UCSD-AML1 (cell line): ENCODE results near the gene NEGR1.

Source experiments
- DNase-seq: peaks from one replicate; lab custom pipeline; 2025; ENCODE audit not compliant: unreplicated experiment; lab: John Stamatoyannopoulos, UW

The NEGR1 gene

GRCh38 chr1:71647513-71648300, 634.6 kb downstream of the NEGR1 start:
- no peak for DNase-seq

DNA sequence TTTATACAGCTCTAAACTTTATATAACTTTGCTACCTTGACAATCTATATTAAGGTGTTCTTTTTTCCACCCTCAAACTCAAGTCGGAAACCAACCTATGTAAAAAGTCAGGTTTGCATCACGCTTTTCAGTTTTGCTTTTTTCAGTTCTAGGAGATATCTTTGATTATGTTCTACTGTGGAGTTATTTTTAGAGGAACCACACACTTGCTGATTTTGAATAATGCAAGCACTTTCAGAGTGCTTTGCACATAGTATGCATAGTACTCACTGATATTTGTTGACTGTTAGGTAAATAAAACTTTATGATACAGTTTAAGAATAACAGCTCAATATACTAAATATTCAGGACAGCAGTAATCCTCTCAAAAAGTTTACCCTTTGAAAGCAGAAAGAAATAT, 637.3 kb downstream of the NEGR1 start:
- DNase-seq = no peak

- no peak for DNase-seq
Measured at GRCh38 chr1:71641903-71642302, 640.4 kb downstream of the NEGR1 start.

DNA sequence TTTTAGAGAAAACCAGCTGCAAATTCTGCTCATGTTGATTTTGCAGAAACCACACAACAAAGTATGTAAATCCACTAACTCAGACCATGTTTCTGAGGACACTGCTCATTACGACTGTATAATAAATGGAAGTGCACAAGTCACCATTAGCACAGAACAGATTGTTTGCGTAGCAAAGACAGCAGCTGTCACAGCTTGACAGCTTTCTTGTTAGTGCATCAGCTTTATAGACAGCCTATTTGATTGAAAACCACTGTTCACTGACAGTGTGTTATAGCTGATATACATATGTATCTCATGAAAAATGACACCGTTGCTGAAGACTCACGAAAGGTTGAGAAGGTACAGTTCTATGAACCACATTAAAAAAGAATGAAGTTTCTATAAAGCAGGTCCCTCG, 641.3 kb downstream of the NEGR1 start:
- DNase-seq = no peak

DNA sequence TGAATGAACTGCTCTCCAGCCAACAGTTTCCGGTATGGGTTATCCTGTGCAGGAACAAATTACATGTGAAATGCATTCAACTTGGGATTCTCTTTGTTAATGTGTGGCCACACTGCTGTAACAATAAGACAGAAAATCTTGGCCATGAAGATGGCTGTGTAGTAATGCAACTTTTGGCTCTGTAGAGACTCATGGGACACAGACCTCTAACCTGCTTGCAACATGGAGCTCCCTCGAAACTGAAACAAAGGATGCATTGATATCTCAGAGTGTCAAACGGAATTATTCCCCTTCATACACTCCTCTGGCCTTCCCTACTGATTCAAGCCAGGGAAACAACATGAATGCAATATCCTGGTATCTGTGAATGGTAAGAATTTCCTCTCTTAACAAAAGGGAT, 642.2 kb downstream of the NEGR1 start:
- DNase-seq = no peak

- DNase-seq = no peak
Measured at GRCh38 chr1:71638081-71638766, 644.1 kb downstream of the NEGR1 start.

- no peak for DNase-seq
Measured at GRCh38 chr1:71635568-71635967, 646.8 kb downstream of the NEGR1 start.

DNA sequence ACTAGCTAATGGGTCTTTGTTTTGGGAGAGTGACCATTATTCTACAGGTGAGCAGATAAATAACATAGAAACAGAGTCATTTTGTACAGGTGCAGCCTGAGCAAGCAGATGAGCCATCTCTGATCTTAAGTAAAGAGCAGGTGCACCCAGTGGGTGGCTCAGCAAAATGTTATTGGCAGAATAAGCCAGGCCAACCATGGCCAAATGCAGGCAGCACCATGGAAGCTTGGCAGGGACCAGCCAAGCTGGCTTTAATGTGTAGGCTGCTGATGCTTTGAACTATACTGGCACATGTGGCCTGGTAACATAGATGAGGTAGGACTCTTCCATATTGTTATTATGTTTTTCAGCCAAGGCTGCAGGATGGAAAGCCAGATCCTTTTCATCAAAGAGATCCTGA, 648.2 kb downstream of the NEGR1 start:
- DNase-seq = no peak

GRCh38 chr1:71630073-71630472, 652.3 kb downstream of the NEGR1 start:
- no peak for DNase-seq

DNA sequence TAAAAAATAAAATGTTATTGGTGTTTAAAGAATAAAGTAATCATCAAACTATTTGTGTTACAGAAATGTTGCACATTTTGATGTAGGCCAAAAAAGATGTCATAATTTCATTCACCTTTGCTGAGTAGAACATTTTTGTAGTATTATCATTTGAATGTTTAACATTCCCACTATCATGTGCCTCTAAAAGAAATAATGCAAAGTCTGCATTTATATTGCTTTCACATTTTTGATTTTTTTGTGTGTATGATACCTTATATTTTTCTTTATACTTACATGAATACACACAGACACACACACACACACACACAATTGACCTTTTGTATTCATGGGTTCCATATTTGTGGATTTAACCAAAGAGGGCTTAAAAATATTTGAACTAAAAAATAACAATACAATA, 657.3 kb downstream of the NEGR1 start:
- no peak for DNase-seq

GRCh38 chr1:71623888-71624287, 658.5 kb downstream of the NEGR1 start:
- no peak for DNase-seq

GRCh38 chr1:71621785-71622184, 660.6 kb downstream of the NEGR1 start:
- no peak for DNase-seq

DNA sequence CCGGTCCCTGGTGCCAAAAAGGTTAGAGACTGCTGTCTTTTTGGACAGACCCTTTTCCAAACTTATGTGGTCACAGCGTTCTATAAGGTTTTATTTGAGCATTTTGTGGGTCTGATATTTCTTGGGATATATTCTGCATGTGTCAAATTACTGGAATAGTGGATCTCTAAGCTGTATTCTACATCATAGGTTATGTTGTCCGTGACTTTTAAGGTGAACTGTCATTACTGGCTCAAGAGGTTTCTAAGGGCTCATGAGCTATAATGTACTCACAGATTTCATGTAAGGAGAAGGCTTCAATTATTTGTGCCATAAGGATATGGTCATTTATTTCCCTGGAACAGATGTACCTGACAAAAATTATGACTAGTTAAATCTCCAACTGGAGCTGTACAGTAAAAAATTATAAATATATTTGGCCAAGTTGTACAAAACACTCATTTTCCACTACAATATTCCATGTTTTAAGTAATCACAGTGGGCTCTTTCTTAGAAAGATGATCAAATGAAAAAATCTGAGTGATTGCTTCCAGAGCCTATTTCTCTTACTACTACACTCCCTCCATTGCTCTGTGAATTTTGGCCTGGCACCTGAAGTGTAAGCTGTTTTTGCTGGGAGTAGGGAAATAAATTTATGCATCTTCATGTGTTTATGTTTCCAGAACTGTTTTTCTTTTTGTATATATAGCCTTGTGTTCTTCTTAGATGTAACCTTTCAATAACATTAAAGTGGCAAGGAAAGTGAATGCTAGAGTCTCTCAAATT, 663.4 kb downstream of the NEGR1 start:
- no peak for DNase-seq

- DNase-seq = no peak
Measured at GRCh38 chr1:71618191-71618590, 664.1 kb downstream of the NEGR1 start.

DNA sequence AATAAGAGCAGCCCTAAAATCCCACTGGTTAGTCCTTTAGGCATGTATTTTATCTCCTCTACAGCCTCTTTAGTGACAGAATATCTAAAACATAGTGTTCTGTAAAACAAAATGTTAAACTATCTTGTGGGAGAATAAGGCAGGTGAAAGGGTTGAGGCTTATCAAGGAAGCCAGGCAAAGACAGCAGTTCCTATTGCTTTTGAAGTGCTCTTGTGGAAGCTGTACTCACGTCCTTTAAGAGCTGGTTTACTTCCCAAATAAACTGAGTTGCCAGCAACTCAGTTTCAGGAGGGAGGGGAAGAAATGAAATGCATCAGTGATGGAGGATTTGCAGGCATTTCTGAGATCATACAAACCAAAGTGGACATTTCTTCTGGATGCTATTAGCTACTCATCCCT, 671.9 kb downstream of the NEGR1 start:
- no peak for DNase-seq

DNA sequence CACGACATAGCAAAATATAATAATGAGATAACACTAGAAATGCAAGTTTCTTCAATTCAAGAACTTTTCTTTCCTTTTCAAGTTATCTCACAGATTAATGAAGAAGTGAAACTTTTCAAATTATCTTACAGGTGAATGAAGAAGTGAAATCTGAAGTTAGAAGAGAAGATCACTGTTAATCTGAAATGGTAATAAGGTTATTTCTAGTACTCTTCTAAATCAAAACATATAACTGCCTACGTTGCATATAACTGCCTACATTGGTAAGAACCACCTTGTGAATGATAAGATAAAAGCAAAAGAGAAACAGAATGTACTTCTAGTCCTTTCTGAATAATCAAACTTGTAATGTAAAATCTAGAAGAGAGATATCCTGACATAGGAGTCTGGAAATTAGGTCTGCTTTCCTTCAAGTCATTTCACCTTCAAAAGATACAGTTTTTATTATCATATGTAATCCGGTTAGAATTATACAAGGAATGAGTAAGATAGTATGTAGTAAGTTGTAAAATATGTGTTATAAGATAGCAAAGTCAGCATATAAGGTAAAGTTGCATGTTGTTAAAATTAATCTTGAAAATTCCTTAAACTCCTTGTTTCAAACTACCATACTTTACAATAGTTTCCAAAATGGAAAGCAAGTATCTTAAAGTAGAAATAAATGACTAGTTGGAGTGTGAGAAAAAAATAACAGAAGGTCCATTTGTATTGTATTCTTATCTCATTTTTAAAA, 679.1 kb downstream of the NEGR1 start:
- no peak for DNase-seq

DNA sequence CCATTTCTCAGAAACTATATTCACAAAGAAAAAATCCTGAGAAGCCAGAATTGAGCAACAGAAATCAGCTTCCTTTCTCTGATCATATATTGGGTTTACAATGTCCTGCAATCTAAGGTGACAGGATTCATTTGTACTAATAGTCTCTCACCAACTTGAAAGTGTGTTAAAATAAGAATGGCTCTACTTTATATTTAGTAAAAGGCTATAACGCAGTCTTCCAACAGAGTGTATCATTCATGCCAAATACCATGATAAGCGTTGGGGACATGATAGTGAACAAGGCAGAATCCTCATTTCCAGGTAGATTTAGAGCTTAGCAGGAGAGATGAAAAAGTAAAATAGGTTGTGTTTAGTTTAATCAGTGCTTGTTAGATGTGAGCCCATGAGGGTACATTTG, 682.3 kb downstream of the NEGR1 start:
- no peak for DNase-seq

DNA sequence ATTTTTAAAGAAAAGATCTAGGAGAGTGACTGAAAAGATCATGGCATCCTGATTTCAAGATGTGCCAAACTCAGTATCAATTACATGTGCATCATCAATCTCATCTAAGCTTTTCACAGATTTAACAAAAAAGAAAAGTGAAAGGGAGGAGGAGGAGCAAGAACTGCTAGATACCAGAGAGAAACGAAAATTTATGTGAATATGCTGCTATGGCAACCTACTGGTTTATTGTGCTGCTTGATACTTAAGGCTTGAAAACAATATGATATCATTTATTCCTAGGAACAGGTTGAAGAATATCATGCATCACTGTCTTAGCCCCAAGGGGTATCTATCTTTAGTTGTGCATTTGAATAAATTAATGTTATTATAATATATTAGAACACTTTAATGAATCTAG, 683.0 kb downstream of the NEGR1 start:
- no peak for DNase-seq

DNA sequence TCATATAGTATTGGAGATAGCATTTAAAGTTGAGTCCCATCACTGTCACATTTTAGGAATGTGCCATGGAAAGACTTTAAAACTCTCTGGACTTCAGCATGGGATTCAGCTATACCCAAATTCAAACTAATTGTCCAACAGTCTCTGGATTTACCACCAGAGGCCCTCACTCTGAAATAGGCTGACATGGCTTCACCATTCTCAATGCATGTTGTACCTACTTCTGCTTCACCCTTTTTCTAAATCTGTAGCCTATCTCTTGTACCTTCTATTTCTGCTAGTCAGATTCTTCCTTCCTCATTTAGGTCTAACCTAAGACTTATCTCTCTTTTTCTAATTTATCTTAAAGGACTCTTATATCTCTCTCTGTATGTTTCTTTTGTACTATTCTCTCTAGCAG, 688.8 kb downstream of the NEGR1 start:
- DNase-seq = no peak

DNA sequence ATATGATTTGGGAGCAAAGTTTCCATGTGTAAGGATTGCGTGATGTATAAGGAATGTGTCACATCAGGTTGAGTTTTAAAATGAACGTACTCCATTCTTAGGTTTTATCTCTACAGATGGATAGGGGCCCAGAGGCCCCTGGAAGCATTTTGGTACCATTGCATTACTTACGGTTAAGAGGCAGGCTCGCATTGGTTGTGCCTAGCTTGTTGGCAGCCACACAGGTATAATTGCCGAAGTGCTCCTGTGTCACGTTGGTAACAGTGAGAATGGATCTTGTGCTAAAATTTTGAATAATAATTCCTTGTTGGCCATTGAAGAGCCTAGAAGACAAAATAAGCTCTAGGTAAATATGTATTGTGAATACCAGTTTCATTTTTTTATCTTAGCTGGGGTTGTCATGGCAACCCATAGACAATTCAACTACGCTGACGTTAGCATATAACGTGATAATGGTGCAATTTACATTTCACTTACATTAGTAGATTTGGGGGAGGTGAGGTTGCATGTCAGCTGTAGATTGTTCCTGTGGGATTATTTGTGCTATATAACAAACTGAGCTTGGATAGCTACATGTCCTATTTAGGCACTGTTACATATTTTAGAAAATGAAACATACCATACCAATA, 689.6 kb downstream of the NEGR1 start:
- DNase-seq = no peak

DNA sequence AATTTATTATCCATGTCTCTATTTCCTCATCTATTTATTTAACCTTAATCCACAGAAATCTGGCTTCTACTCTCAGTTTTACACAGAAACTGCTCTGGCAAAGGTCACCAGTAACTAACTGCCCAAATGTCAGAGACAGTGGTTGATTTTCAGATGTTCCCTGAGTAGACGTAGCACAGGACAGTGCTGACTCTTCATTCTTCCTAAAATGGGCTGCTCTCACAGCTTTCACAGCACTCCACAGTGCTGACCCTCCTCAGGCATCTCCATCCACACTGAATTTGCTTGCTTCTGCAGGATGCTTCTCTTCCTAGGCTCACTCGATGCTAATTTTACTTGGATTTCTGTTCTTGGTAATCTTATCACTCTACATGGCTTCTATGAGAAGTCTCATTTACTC, 693.3 kb downstream of the NEGR1 start:
- no peak for DNase-seq
